H1 (cell line): ENCODE results near the gene SIK3. TPM values are rescaled to one million over a fixed set of nuclear protein-coding genes. Genes with fewer than 3 reads are reported as not detected.

Experiments used
- CTCF ChIA-PET: fragments of 300-600 bp; sonication (Branson Sonifier 250); formaldehyde crosslinking; loops from one replicate; lab custom pipeline; 2021; ENCODE audit not compliant: partially characterized antibody; lab: Charles Lee
- POLR2A ChIA-PET: fragments of 300-600 bp; sonication (Branson Sonifier 250); formaldehyde crosslinking; loops from one replicate; lab custom pipeline; 2021; ENCODE audit warnings: inconsistent platforms; ENCODE audit not compliant: partially characterized antibody; lab: Charles Lee
- DNase-seq, 2 experiments: peaks; one replicate each; pipeline versions ENCODE4 v3.0.0 to v3.0.0-alpha.2; 2010 to 2022; ENCODE audit warnings: low spot score in 2 of 2, low read depth in 1 of 2, mixed read lengths in 1 of 2
- FAIRE-seq: peaks from 2 replicates; lab custom pipeline; 2011; peaks lifted over from hg19 to GRCh38; lab: Jason Lieb, UNC
- H2AFZ ChIP-seq: 2 replicates; pipeline ENCODE4 v1.8.1; 2012; ENCODE audit warnings: low read length, inconsistent platforms
- H2AK5ac ChIP-seq: 2 replicates; pipeline ENCODE4 v1.6.1; 2013; ENCODE audit warnings: low read depth, low read length
- H2BK120ac ChIP-seq: replicated peaks from 2 replicates; pipeline ENCODE3; 2013; ENCODE audit warnings: low read depth, low read length, inconsistent platforms
- H2BK12ac ChIP-seq: 2 replicates; pipeline ENCODE4 v1.6.1; 2013; ENCODE audit warnings: low read depth, low read length
- H2BK15ac ChIP-seq: 2 replicates; pipeline ENCODE4 v1.6.1; 2013; ENCODE audit warnings: low read length
- H2BK20ac ChIP-seq: 2 replicates; pipeline ENCODE4 v1.6.1; 2013; ENCODE audit warnings: low read length
- H2BK5ac ChIP-seq: 2 replicates; pipeline ENCODE4 v1.6.1; 2013; ENCODE audit warnings: low read depth, low read length
- H3K14ac ChIP-seq: 2 replicates; pipeline ENCODE4 v1.6.1; 2013; ENCODE audit warnings: inconsistent platforms; ENCODE audit not compliant: insufficient read length
- H3K18ac ChIP-seq: 2 replicates; pipeline ENCODE4 v1.6.1; 2013; ENCODE audit warnings: low read length; ENCODE audit errors: extremely low read depth
- H3K23ac ChIP-seq: 2 replicates; pipeline ENCODE4 v1.6.1; 2013; ENCODE audit warnings: inconsistent platforms; ENCODE audit not compliant: insufficient read length
- H3K23me2 ChIP-seq: 2 replicates; pipeline ENCODE4 v1.6.1; 2013; ENCODE audit warnings: low read depth, low read length
- H3K27ac ChIP-seq: 2 replicates; pipeline ENCODE4 v1.6.1; 2011; ENCODE audit warnings: low read depth, low read length, inconsistent platforms
- H3K27me3 ChIP-seq, 4 experiments: replicated peaks in 1 of 4; 1 replicate in 1 of 4; 2 replicates in 3 of 4; pipeline versions ENCODE4 v1.6.1 to v1.8.1; 2011 to 2013; ENCODE audit warnings: low read length in 3 of 4, mild to moderate bottlenecking in 3 of 4, inconsistent platforms in 2 of 4, mixed read lengths in 2 of 4, moderate library complexity in 1 of 4; ENCODE audit not compliant: control insufficient read depth in 3 of 4, insufficient read depth in 3 of 4; ENCODE audit errors: extremely low read depth in 1 of 4
- H3K36me3 ChIP-seq, 4 experiments: 2 replicates each; pipeline versions ENCODE4 v1.6.1 to v1.8.1; 2011 to 2013; ENCODE audit warnings: mild to moderate bottlenecking in 4 of 4, low read length in 3 of 4, moderate library complexity in 2 of 4, control low read depth in 1 of 4, inconsistent platforms in 1 of 4; ENCODE audit not compliant: insufficient read depth in 4 of 4, control insufficient read depth in 2 of 4
- H3K4ac ChIP-seq: replicated peaks from 2 replicates; pipeline ENCODE3; 2013; ENCODE audit warnings: low read length, low read depth, mixed read lengths, inconsistent platforms; ENCODE audit not compliant: insufficient read length
- H3K4me1 ChIP-seq, 4 experiments: replicated peaks in 1 of 4; 1 replicate in 1 of 4; 2 replicates in 3 of 4; pipeline versions ENCODE4 v1.6.1 to v1.8.1; 2011 to 2013; ENCODE audit warnings: low read length in 3 of 4, inconsistent platforms in 2 of 4, mixed read lengths in 1 of 4; ENCODE audit not compliant: insufficient read depth in 4 of 4, control insufficient read depth in 3 of 4
- H3K4me2 ChIP-seq, 2 experiments: 2 replicates each; pipeline versions ENCODE4 v1.6.1 to v1.8.1; 2011 to 2013; ENCODE audit warnings: low read depth in 2 of 2, low read length in 2 of 2, control low read depth in 1 of 2, inconsistent platforms in 1 of 2, mild to moderate bottlenecking in 1 of 2; ENCODE audit not compliant: insufficient read depth in 1 of 2
- H3K4me3 ChIP-seq, 4 experiments: fragments of 200-600, 300-600 bp in 1 of 4; sonication (generic), shearing (Covaris generic), sonication (Bioruptor Twin) in 1 of 4; 2 replicates each; pipeline versions ENCODE4 v1.5.1 to v1.8.1; 2011 to 2016; ENCODE audit warnings: low read length in 4 of 4, low read depth in 3 of 4, control low read depth in 2 of 4, inconsistent platforms in 2 of 4, mild to moderate bottlenecking in 2 of 4, mixed read lengths in 1 of 4, moderate library complexity in 1 of 4; ENCODE audit not compliant: insufficient read depth in 2 of 4; ENCODE audit errors: extremely low read depth in 1 of 4
- H3K56ac ChIP-seq: replicated peaks from 2 replicates; pipeline ENCODE3; 2013; ENCODE audit warnings: low read depth, mild to moderate bottlenecking, mixed read lengths, low read length, inconsistent platforms; ENCODE audit not compliant: insufficient read length
- H3K79me1 ChIP-seq: 2 replicates; pipeline ENCODE4 v1.6.1; 2013; ENCODE audit warnings: low read depth, low read length, control low read depth
- H3K79me2 ChIP-seq, 2 experiments: 2 replicates each; pipeline versions ENCODE4 v1.6.1 to v1.8.1; 2012 to 2013; ENCODE audit warnings: low read length in 2 of 2, mild to moderate bottlenecking in 2 of 2, inconsistent platforms in 1 of 2; ENCODE audit not compliant: insufficient read depth in 2 of 2, control insufficient read depth in 1 of 2
- H3K9ac ChIP-seq, 4 experiments: replicated peaks in 1 of 4; 1 replicate in 1 of 4; 2 replicates in 3 of 4; pipeline versions ENCODE4 v1.6.1 to v1.8.1; 2011 to 2013; ENCODE audit warnings: low read depth in 3 of 4, low read length in 3 of 4, control low read depth in 2 of 4, mild to moderate bottlenecking in 2 of 4, moderate library complexity in 2 of 4, inconsistent platforms in 1 of 4; ENCODE audit errors: extremely low read depth in 1 of 4
- H3K9me3 ChIP-seq, 2 experiments: 2 replicates each; pipeline versions ENCODE4 v1.6.1 to v1.8.1; 2012 to 2013; ENCODE audit warnings: mild to moderate bottlenecking in 2 of 2, moderate library complexity in 2 of 2, control low read depth in 1 of 2, inconsistent platforms in 1 of 2, low read depth in 1 of 2, low read length in 1 of 2, mixed read lengths in 1 of 2; ENCODE audit not compliant: insufficient read depth in 2 of 2
- H4K20me1 ChIP-seq, 2 experiments: replicated peaks in 1 of 2; 2 replicates each; pipeline versions ENCODE3 to v1.8.1; 2011 to 2013; ENCODE audit warnings: inconsistent platforms in 2 of 2, low read length in 2 of 2, mild to moderate bottlenecking in 1 of 2; ENCODE audit not compliant: insufficient read depth in 2 of 2, control insufficient read depth in 1 of 2
- H4K5ac ChIP-seq: 2 replicates; pipeline ENCODE4 v1.6.1; 2013; ENCODE audit warnings: low read length, low read depth, mixed read lengths, inconsistent platforms; ENCODE audit not compliant: insufficient read length
- H4K8ac ChIP-seq: 2 replicates; pipeline ENCODE4 v1.8.0; 2013; ENCODE audit warnings: mild to moderate bottlenecking, moderate library complexity, low read length, inconsistent platforms; ENCODE audit not compliant: insufficient read depth; ENCODE audit errors: extremely low read depth
- H4K91ac ChIP-seq: replicated peaks from 2 replicates; pipeline ENCODE3; 2013; ENCODE audit warnings: low read length, mixed read lengths, inconsistent platforms; ENCODE audit not compliant: insufficient read length
- ASH2L ChIP-seq: fragments of 200-600, 300-600 bp; sonication (generic); IDR thresholded peaks from one replicate; pipeline ENCODE4 v1.7.1; 2017; ENCODE audit warnings: low read length
- CHD1 ChIP-seq: IDR thresholded peaks from 2 replicates; pipeline ENCODE4 v1.6.1; 2012; ENCODE audit warnings: low read depth, low read length, improper control_type of control experiment
- CHD2 ChIP-seq: IDR thresholded peaks from 2 replicates; pipeline ENCODE4 v1.6.1; 2012; ENCODE audit warnings: low read length, improper control_type of control experiment
- EP300 ChIP-seq, 2 experiments: IDR thresholded peaks; 1 replicate in 1 of 2; 2 replicates in 1 of 2; pipeline ENCODE4 v1.6.1; 2011 to 2012; ENCODE audit warnings: low read depth in 2 of 2, low read length in 2 of 2, mild to moderate bottlenecking in 2 of 2, borderline replicate concordance in 1 of 2, inconsistent platforms in 1 of 2, moderate library complexity in 1 of 2
- FOSL1 ChIP-seq: IDR thresholded peaks from 2 replicates; pipeline ENCODE4 v1.6.1; 2011; ENCODE audit warnings: mild to moderate bottlenecking, low read depth, low read length, moderate library complexity; ENCODE audit not compliant: insufficient read depth
- KDM5A ChIP-seq: fragments of 200-600 bp; IDR thresholded peaks from 2 replicates; pipeline ENCODE4 v1.7.1; 2012; ENCODE audit warnings: mild to moderate bottlenecking, low read length, inconsistent platforms, mixed read lengths
- NANOG ChIP-seq: IDR thresholded peaks from 2 replicates; pipeline ENCODE4 v1.6.1; 2011; ENCODE audit warnings: low read length, low read depth, mild to moderate bottlenecking, inconsistent platforms; ENCODE audit not compliant: insufficient read depth, poor library complexity, severe bottlenecking
- NRF1 ChIP-seq: IDR thresholded peaks from 2 replicates; pipeline ENCODE4 v1.6.1; 2011; ENCODE audit warnings: mild to moderate bottlenecking, low read depth, low read length, improper control_type of control experiment
- POLR2AphosphoS5 ChIP-seq: IDR thresholded peaks from 2 replicates; pipeline ENCODE4 v1.6.1; 2011; ENCODE audit warnings: low read depth, low read length
- RFX5 ChIP-seq: IDR thresholded peaks from 2 replicates; pipeline ENCODE4 v1.6.1; 2011; ENCODE audit warnings: low read depth, low read length, improper control_type of control experiment, borderline replicate concordance
- SAP30 ChIP-seq: fragments of 300-600 bp; sonication (generic); IDR thresholded peaks from 2 replicates; pipeline ENCODE4 v1.7.1; 2012; ENCODE audit warnings: low read length, moderate library complexity, mild to moderate bottlenecking, inconsistent platforms; ENCODE audit not compliant: insufficient read depth, insufficient replicate concordance
- SIN3A ChIP-seq, 2 experiments: IDR thresholded peaks in 1 of 2; conservative IDR thresholded peaks in 1 of 2; 2 replicates each; pipeline ENCODE4 v1.6.1; 2011 to 2012; ENCODE audit warnings: low read length in 2 of 2, improper control_type of control experiment in 1 of 2, low read depth in 1 of 2, mild to moderate bottlenecking in 1 of 2
- SIRT6 ChIP-seq: IDR thresholded peaks from one replicate; pipeline ENCODE4 v1.7.1; 2012; ENCODE audit warnings: low read length, inconsistent platforms
- TEAD4 ChIP-seq: IDR thresholded peaks from 2 replicates; pipeline ENCODE4 v1.6.1; 2012; ENCODE audit warnings: low read depth, low read length, inconsistent platforms, mixed read lengths
- YY1 ChIP-seq: IDR thresholded peaks from 2 replicates; pipeline ENCODE4 v1.6.1; 2011; ENCODE audit warnings: low read depth, mild to moderate bottlenecking, low read length
- WGBS, 2 experiments: shearing (Covaris generic) in 1 of 2; methylation state at CpG; one replicate each; pipeline versions ENCODE4 v1.1.6 to v1.1.7; 2013 to 2015; ENCODE audit warnings: low lambda C conversion rate in 2 of 2, mixed read lengths in 2 of 2, inconsistent platforms in 1 of 2, low coverage in 1 of 2, missing lambda C conversion rate in 1 of 2; ENCODE audit not compliant: insufficient replicate concordance in 2 of 2, insufficient coverage in 1 of 2, insufficient read length in 1 of 2; ENCODE audit errors: extremely low coverage in 1 of 2, missing lambda C conversion rate in 1 of 2; 5-methylcytosine and 5-hydroxymethylcytosine counted together
- polyA plus RNA-seq, 7 experiments: library from polyadenylated mRNA; depleted of rRNA in 3 of 7; stranded (reverse) in 5 of 7; unstranded in 2 of 7; fragments of >200 nt in 5 of 7; fragments of 200-250 nt in 2 of 7; gene quantifications; 1 replicate in 5 of 7; 2 replicates in 1 of 7; 4 replicates in 1 of 7; pipeline versions ENCODE4 v1.2.1 to v1.2.3, GENCODE V29; 2011 to 2013; ENCODE audit warnings: missing spikeins in 2 of 7, mixed read lengths in 2 of 7
- total RNA-seq: library from RNA; stranded (reverse); fragmentation: NEBNext Ultra II Directional; extraction: Animal tissue kit (Norgen Biotek cat#: 25700); gene quantifications from 2 replicates; pipeline ENCODE4 v1.2.1, GENCODE V29; 2021

SIK3 gene
- total and polyA plus RNA-seq, 2 of the 8 experiments (the other 6 are each of a cell fraction or from before 2014, with no cell fraction given) = 19.9 to 32.1 TPM

GRCh38 chr11:116893906-116894305, 204.3 kb downstream of the SIK3 start:
- no peak overlapping the region for H3K23ac ChIP-seq
- FAIRE-seq (no peak), DNase-seq (no peak)
- no peak overlapping the region for H3K18ac ChIP-seq
- no peak overlapping the region for H3K56ac ChIP-seq
- no peak overlapping the region for H2AFZ ChIP-seq
- H4K5ac ChIP-seq = no peak overlapping the region
- ChIA-PET CTCF (interaction anchor here (1.0 to 3.1 kb wide), 6 partner anchors 9 to 229 kb away, joined by 3 to 15 read pairs (median 4); partner anchors contain the start of gene APOA5), POLR2A (interaction anchor here (0.7 kb wide), 1 partner anchor 147 kb away, joined by 3 read pairs; no protein-coding TSS in a partner anchor)
- no peak overlapping the region for H2BK15ac ChIP-seq
- H2BK12ac ChIP-seq = no peak overlapping the region
- H3K4ac ChIP-seq = no peak overlapping the region
- no peaks in the 10 kb centered on the region for H3K4me1 ChIP-seq
- H2BK20ac ChIP-seq = no peak overlapping the region
- peaks cover 0 to 2% of the 10 kb centered on the region in 2 experiments for H4K20me1 ChIP-seq
- H2BK120ac ChIP-seq = no peak overlapping the region
- H3K14ac ChIP-seq = no peak overlapping the region
- H3K79me1 ChIP-seq = no peaks in the 10 kb centered on the region
- WGBS, 2 experiments = 87% methylated on average over 2 of the region's 2 CpGs; no CpG with 5 or more reads in 1 of the 2 experiments
- no peak overlapping the region for H2AK5ac ChIP-seq
- H3K36me3 ChIP-seq = peaks cover 0 to 14% (median 7%) of the 10 kb centered on the region in 4 experiments; a peak in 5 of 8 replicates
- no peak overlapping the region for H2BK5ac ChIP-seq
- H3K23me2 ChIP-seq = no peaks in the 10 kb centered on the region
- H3K9me3 ChIP-seq = no peaks in the 10 kb centered on the region
- H3K4me3 ChIP-seq = no peak overlapping the region
- no peaks in the 10 kb centered on the region for H3K79me2 ChIP-seq
- H4K91ac ChIP-seq = no peak overlapping the region
- no peak overlapping the region for H4K8ac ChIP-seq
- H3K9ac ChIP-seq = no peak overlapping the region
- H3K27ac ChIP-seq = no peak overlapping the region
- H3K27me3 ChIP-seq = no peaks in the 10 kb centered on the region
- H3K4me2 ChIP-seq = no peak overlapping the region
- no peak for TF ChIP-seq YY1
- no peak for TF ChIP-seq TEAD4
- no peak for TF ChIP-seq ASH2L
- no peak for TF ChIP-seq NANOG
- no peak for TF ChIP-seq CHD2
- no peak for TF ChIP-seq RFX5
- no peak for TF ChIP-seq SIN3A (conservative IDR thresholded peaks at IDR 0.05 in 1 of 2, IDR thresholded peaks at IDR 0.05 in 1 of 2; ENCODE audit: low read depth in 1 of 2, low read length in 2 of 2)
- TF ChIP-seq KDM5A = no peak
- no peak for TF ChIP-seq SAP30
- no peak for TF ChIP-seq FOSL1
- no peak for TF ChIP-seq POLR2AphosphoS5
- no peak for TF ChIP-seq SIRT6
- TF ChIP-seq NRF1 = no peak
- TF ChIP-seq CHD1 = no peak
- TF ChIP-seq EP300 (IDR thresholded peaks at IDR 0.05; ENCODE audit: borderline replicate concordance in 1 of 2, low read depth in 2 of 2, low read length in 2 of 2) = no peak
